Measurements from ENCODE around the gene ACAP2. TPM values are rescaled to one million over a fixed set of nuclear protein-coding genes. Genes with fewer than 3 reads are reported as not detected.
"Not testable (repeated sequence)": the region's sequence is repeated elsewhere in the genome, so short reads cannot be mapped to it uniquely, and the experiment has no call there.

ACAP2 gene
- total RNA-seq (2022) = 39.9 and 42.9 TPM in 2 replicates
- percentile 79 among the genes with signal in this experiment for Bru-seq, nascent RNA
- percentile 80 among the genes with signal in this experiment for BruChase-seq, experiment 1, labeled RNA remaining after a 2-hour chase
- percentile 84 among the genes with signal in this experiment for BruChase-seq, experiment 2, labeled RNA remaining after a 6-hour chase
- long read RNA-seq, full-length matches to known transcripts = 11 of 22 reads
- long read RNA-seq, partial matches to known transcripts = 4 of 22 reads
- long read RNA-seq, other reads (novel, unspliced or antisense) = 7 of 22 reads

- Mint-ChIP-seq H3K4me3 (ENCODE audit: unreplicated experiment) (peak within 1 kb of the TSS; percentile 96), H3K27ac (ENCODE audit: unreplicated experiment) (peak within 1 kb of the TSS; percentile 37), H3K27me3 (ENCODE audit: insufficient read depth, unreplicated experiment) (no peaks in the 10 kb centered on the region), H3K36me3 (ENCODE audit: insufficient read depth, unreplicated experiment) (peaks cover 13% of the 10 kb centered on the region), H3K9me3 (ENCODE audit: unreplicated experiment) (no peaks in the 10 kb centered on the region), H3K4me1 (ENCODE audit: low read depth, unreplicated experiment) (peaks cover 6% of the 10 kb centered on the region)
- no peaks in the 10 kb centered on the region for H3K36me3 ChIP-seq (ENCODE audit: control insufficient read depth, insufficient read depth, low read length)
- no peaks in the 10 kb centered on the region for H3K9me3 ChIP-seq
- BruUV-seq (replicated peaks) = no TSS peak
- CTCF ChIA-PET = interaction anchor here (0.7 to 1.4 kb wide), 3 partner anchors 165 to 173 kb away, joined by 3 to 9 read pairs (median 4); partner anchors contain the start of gene XXYLT1
- peaks cover 14% of the 10 kb centered on the region; the same call in 1 of the 2 replicates for H3K4me1 ChIP-seq
- intact Hi-C loops (cut with micrococcal nuclease; ENCODE audit: unreplicated experiment) = loop anchor here (1.0 kb wide), 1 partner anchor 171 kb away; the partner anchor contains the start of gene XXYLT1
- peak; percentile 99 to 100 for DNase-seq
- no peak for TF ChIP-seq CTCF (IDR thresholded peaks at IDR 0.05; ENCODE audit: insufficient read depth in 1 of 2, low read depth in 1 of 2, low read length in 1 of 2, severe bottlenecking in 1 of 2, unreplicated experiment in 1 of 2)
- no peaks in the 10 kb centered on the region for H3K27me3 ChIP-seq (replicated peaks; ENCODE audit: control insufficient read depth, insufficient read depth, low read length)
- POLR2A ChIA-PET = interaction anchor here (0.6 to 1.3 kb wide), 3 partner anchors 36 to 674 kb away, joined by 3 to 4 read pairs (median 3); partner anchors contain the start of gene XXYLT1
- H3K4me3 ChIP-seq (ENCODE audit: low read depth, low read length) = peak within 1 kb of the TSS; percentile 91
Observed at GRCh38 chr3:195442573-195443390, at the start of gene ACAP2. Gene ACAP2 (minus strand): TSS chr3:195443020. CDS start chr3:195442847, 173 bp downstream.

GRCh38 chr3:195475614-195476013 is 32.8 kb upstream of the ACAP2 start:
- intact Hi-C loops (cut with micrococcal nuclease; ENCODE audit: unreplicated experiment) = no loop called here
- ChIA-PET POLR2A (no interaction called here), CTCF (no interaction called here)
- Histone ChIP-seq H3K27me3 (replicated peaks; ENCODE audit: control insufficient read depth, insufficient read depth, low read length) (no peaks in the 10 kb centered on the region), H3K4me1 (no peaks in the 10 kb centered on the region), H3K36me3 (ENCODE audit: control insufficient read depth, insufficient read depth, low read length) (no peaks in the 10 kb centered on the region), H3K4me3 (ENCODE audit: low read depth, low read length) (no peak overlapping the region), H3K9me3 (no peaks in the 10 kb centered on the region)
- DNase-seq = no peak
- Mint-ChIP-seq H3K27me3 (ENCODE audit: insufficient read depth, unreplicated experiment) (no peaks in the 10 kb centered on the region), H3K36me3 (ENCODE audit: insufficient read depth, unreplicated experiment) (no peaks in the 10 kb centered on the region), H3K9me3 (ENCODE audit: unreplicated experiment) (no peaks in the 10 kb centered on the region), H3K4me1 (ENCODE audit: low read depth, unreplicated experiment) (peaks cover 10% of the 10 kb centered on the region), H3K27ac (ENCODE audit: unreplicated experiment) (no peak overlapping the region), H3K4me3 (ENCODE audit: unreplicated experiment) (no peak overlapping the region)
- no peak for TF ChIP-seq CTCF (IDR thresholded peaks at IDR 0.05; ENCODE audit: insufficient read depth in 1 of 2, low read depth in 1 of 2, low read length in 1 of 2, severe bottlenecking in 1 of 2, unreplicated experiment in 1 of 2)
- BruUV-seq (replicated peaks) = no TSS peak

- H3K27me3 ChIP-seq (replicated peaks; ENCODE audit: control insufficient read depth, insufficient read depth, low read length); H3K4me3 ChIP-seq (ENCODE audit: low read depth, low read length); CTCF ChIA-PET; H3K9me3 Mint-ChIP-seq (ENCODE audit: unreplicated experiment); H3K4me1 ChIP-seq; intact Hi-C loops (cut with micrococcal nuclease; ENCODE audit: unreplicated experiment); BruUV-seq (replicated peaks); POLR2A ChIA-PET; H3K27me3 Mint-ChIP-seq (ENCODE audit: insufficient read depth, unreplicated experiment); H3K36me3 ChIP-seq (ENCODE audit: control insufficient read depth, insufficient read depth, low read length); H3K27ac Mint-ChIP-seq (ENCODE audit: unreplicated experiment); H3K4me3 Mint-ChIP-seq (ENCODE audit: unreplicated experiment); DNase-seq; H3K9me3 ChIP-seq; H3K36me3 Mint-ChIP-seq (ENCODE audit: insufficient read depth, unreplicated experiment): not testable (repeated sequence)
- H3K4me1 Mint-ChIP-seq (ENCODE audit: low read depth, unreplicated experiment) = peaks cover 10% of the 10 kb centered on the region
Observed at GRCh38 chr3:195475116-195475515, 32.3 kb upstream of the ACAP2 start.

All from Caco-2 (cell line).